T-helper 2 cell treated with Interferon-gamma antibody and Interleukin-4, amounts not matched to agents 5 μg/mL and 100 μg/mL, for 36 hours (primary cell): ENCODE results near the gene FAM216B.

Experiments
- DNase-seq: peaks from one replicate; pipeline ENCODE4 v3.0.0; 2021; ENCODE audit warnings: low spot score
- H3K27ac Mint-ChIP-seq: one replicate; pipeline ENCODE4 v1.8.0; 2021; ENCODE audit warnings: mild to moderate bottlenecking, mixed read lengths
- H3K27me3 Mint-ChIP-seq: one replicate; pipeline ENCODE4 v1.8.0; 2021; ENCODE audit warnings: low read depth, mixed read lengths
- H3K36me3 Mint-ChIP-seq: one replicate; pipeline ENCODE4 v1.8.0; 2021; ENCODE audit warnings: low read depth, mixed read lengths
- H3K4me1 Mint-ChIP-seq: one replicate; pipeline ENCODE4 v1.8.0; 2021; ENCODE audit warnings: low read depth, mixed read lengths
- H3K4me3 Mint-ChIP-seq: one replicate; pipeline ENCODE4 v1.8.0; 2022; ENCODE audit warnings: mild to moderate bottlenecking, moderate library complexity, mixed read lengths
- H3K9me3 Mint-ChIP-seq: one replicate; pipeline ENCODE4 v1.8.0; 2021; ENCODE audit warnings: mixed read lengths

The FAM216B gene

GRCh38 chr13:42821437-42821836, 40.1 kb downstream of the FAM216B start:
- no peak for DNase-seq
- no peak overlapping the region for H3K27ac Mint-ChIP-seq

GRCh38 chr13:42832341-42833096, 51.1 kb downstream of the FAM216B start:
- no peak for DNase-seq
- Mint-ChIP-seq H3K9me3 (no peaks in the 10 kb centered on the region), H3K27me3 (peaks cover 26% of the 10 kb centered on the region)

More at GRCh38 chr13:42821437-42821836, 40.1 kb downstream of the FAM216B start:
- H3K4me3 Mint-ChIP-seq = no peak overlapping the region
- no peaks in the 10 kb centered on the region for H3K4me1 Mint-ChIP-seq
- H3K36me3 Mint-ChIP-seq = no peaks in the 10 kb centered on the region
- H3K27me3 Mint-ChIP-seq = peaks cover 37% of the 10 kb centered on the region
- H3K9me3 Mint-ChIP-seq = peaks cover 3% of the 10 kb centered on the region

GRCh38 chr13:42834946-42835345, 53.6 kb downstream of the FAM216B start:
- Mint-ChIP-seq H3K27ac (no peak overlapping the region), H3K27me3 (peaks cover 21% of the 10 kb centered on the region), H3K36me3 (no peaks in the 10 kb centered on the region), H3K4me3 (no peak overlapping the region), H3K9me3 (no peaks in the 10 kb centered on the region), H3K4me1 (peaks cover 4% of the 10 kb centered on the region)
- DNase-seq = no peak

More at GRCh38 chr13:42832341-42833096, 51.1 kb downstream of the FAM216B start:
- Mint-ChIP-seq H3K4me3 (no peak overlapping the region), H3K4me1 (peaks cover 4% of the 10 kb centered on the region), H3K27ac (no peak overlapping the region), H3K36me3 (no peaks in the 10 kb centered on the region)

GRCh38 chr13:42836930-42837690, 55.7 kb downstream of the FAM216B start:
- Mint-ChIP-seq H3K36me3 (no peaks in the 10 kb centered on the region), H3K27ac (no peak overlapping the region), H3K4me1 (peaks cover 3% of the 10 kb centered on the region), H3K9me3 (no peaks in the 10 kb centered on the region), H3K27me3 (peaks cover 14% of the 10 kb centered on the region), H3K4me3 (no peak overlapping the region)
- no peak for DNase-seq
